OCI-LY7 (cell line): ENCODE data around the gene TM9SF3. TPM values are rescaled to one million over a fixed set of nuclear protein-coding genes. Genes with fewer than 3 reads are reported as not detected.

Source experiments
- BruUV-seq: library from RNA; stranded (reverse); fragments of 400-500 nt; replicated peaks from 2 replicates; lab custom pipeline; 2021; lab: Mats Ljungman, UMichigan
- CTCF ChIA-PET: fragments of 300-600 bp; sonication (Branson Sonifier 250); formaldehyde crosslinking; loops from one replicate; lab custom pipeline; 2022; ENCODE audit warnings: antibody characterized with exemption; ENCODE audit not compliant: unreplicated experiment; lab: Charles Lee
- POLR2A ChIA-PET: fragments of 300-600 bp; sonication (Branson Sonifier 250); formaldehyde crosslinking; loops from one replicate; lab custom pipeline; 2022; ENCODE audit warnings: antibody characterized with exemption; lab: Charles Lee
- DNase-seq: peaks from one replicate; pipeline ENCODE4 v3.0.0-alpha.2; 2015; ENCODE audit warnings: low spot score
- H2AFZ ChIP-seq: fragments of 200-600 bp; sonication (generic), shearing (Covaris generic); 2 replicates; pipeline ENCODE4 v1.6.1; 2014; ENCODE audit warnings: mild to moderate bottlenecking, antibody characterized with exemption, low read length, moderate library complexity
- H3K27ac ChIP-seq: fragments of 200-600 bp; sonication (generic); 2 replicates; pipeline ENCODE4 v1.5.1; 2014; ENCODE audit warnings: mixed run types, low read depth, mild to moderate bottlenecking, moderate library complexity, low read length, inconsistent platforms; ENCODE audit not compliant: poor library complexity, severe bottlenecking
- H3K36me3 ChIP-seq: fragments of 200-600 bp; sonication (generic); 2 replicates; pipeline ENCODE4 v1.6.1; 2014; ENCODE audit warnings: mild to moderate bottlenecking, antibody characterized with exemption, low read length, moderate library complexity, mixed read lengths; ENCODE audit not compliant: insufficient read depth
- H3K4me1 ChIP-seq: fragments of 200-600 bp; sonication (generic); 2 replicates; pipeline ENCODE4 v1.5.1; 2014; ENCODE audit warnings: mild to moderate bottlenecking, low read length; ENCODE audit not compliant: insufficient read depth, poor library complexity, severe bottlenecking
- H3K4me2 ChIP-seq: fragments of 200-600 bp; sonication (generic); 2 replicates; pipeline ENCODE4 v1.6.1; 2014; ENCODE audit warnings: mild to moderate bottlenecking, low read length
- H3K4me3 ChIP-seq: fragments of 200-600 bp; sonication (generic); 2 replicates; pipeline ENCODE4 v1.5.1; 2014; ENCODE audit warnings: mild to moderate bottlenecking, low read depth, low read length; ENCODE audit not compliant: poor library complexity, severe bottlenecking
- H3K79me2 ChIP-seq: fragments of 200-600 bp; sonication (generic); 2 replicates; pipeline ENCODE4 v1.6.1; 2016; ENCODE audit warnings: low read depth, mild to moderate bottlenecking, low read length, moderate library complexity, mixed read lengths; ENCODE audit not compliant: insufficient read depth
- H3K9me2 ChIP-seq: fragments of 200-600 bp; sonication (generic); 2 replicates; pipeline ENCODE4 v1.6.1; 2016; ENCODE audit warnings: mild to moderate bottlenecking, low read length, mixed read lengths; ENCODE audit not compliant: insufficient read depth
- H3K9me3 ChIP-seq: fragments of 200-600 bp; sonication (generic); 2 replicates; pipeline ENCODE4 v1.6.1; 2014; ENCODE audit warnings: mild to moderate bottlenecking, mixed run types, low read length, mixed read lengths
- H4K20me1 ChIP-seq: fragments of 200-600 bp; sonication (generic); 2 replicates; pipeline ENCODE4 v1.6.1; 2014; ENCODE audit warnings: mild to moderate bottlenecking, antibody characterized with exemption, low read length, moderate library complexity, mixed read lengths; ENCODE audit not compliant: insufficient read depth
- CTCF ChIP-seq: fragments of 200-600 bp; sonication (generic); conservative IDR thresholded peaks from 2 replicates; pipeline ENCODE4 v1.5.1; 2014; ENCODE audit warnings: mild to moderate bottlenecking, antibody characterized with exemption, low read length, moderate library complexity, mixed read lengths
- EZH2phosphoT487 ChIP-seq: fragments of 200-600 bp; sonication (generic); IDR thresholded peaks from 2 replicates; pipeline ENCODE4 v1.6.1; 2018; ENCODE audit warnings: low read depth, borderline replicate concordance, mild to moderate bottlenecking, mixed run types, antibody characterized with exemption, low read length, moderate library complexity, mixed read lengths
- intact Hi-C: fragments of 100-400 bp; cut with micrococcal nuclease; formaldehyde crosslinking; loops from one replicate; pipeline ENCODE4 v1.10.0; 2022; ENCODE audit not compliant: unreplicated experiment
- total RNA-seq, 2 experiments: library from RNA; depleted of rRNA in 1 of 2; stranded (reverse); fragments of >200 nt in 1 of 2; shearing (Covaris generic) in 1 of 2; gene quantifications; 2 replicates each; pipeline ENCODE4 v1.2.3, GENCODE V29; 2014 to 2022

Gene TM9SF3
- total RNA-seq, 2 experiments from 2014 or later = 23.0 to 88.8 TPM

DNA sequence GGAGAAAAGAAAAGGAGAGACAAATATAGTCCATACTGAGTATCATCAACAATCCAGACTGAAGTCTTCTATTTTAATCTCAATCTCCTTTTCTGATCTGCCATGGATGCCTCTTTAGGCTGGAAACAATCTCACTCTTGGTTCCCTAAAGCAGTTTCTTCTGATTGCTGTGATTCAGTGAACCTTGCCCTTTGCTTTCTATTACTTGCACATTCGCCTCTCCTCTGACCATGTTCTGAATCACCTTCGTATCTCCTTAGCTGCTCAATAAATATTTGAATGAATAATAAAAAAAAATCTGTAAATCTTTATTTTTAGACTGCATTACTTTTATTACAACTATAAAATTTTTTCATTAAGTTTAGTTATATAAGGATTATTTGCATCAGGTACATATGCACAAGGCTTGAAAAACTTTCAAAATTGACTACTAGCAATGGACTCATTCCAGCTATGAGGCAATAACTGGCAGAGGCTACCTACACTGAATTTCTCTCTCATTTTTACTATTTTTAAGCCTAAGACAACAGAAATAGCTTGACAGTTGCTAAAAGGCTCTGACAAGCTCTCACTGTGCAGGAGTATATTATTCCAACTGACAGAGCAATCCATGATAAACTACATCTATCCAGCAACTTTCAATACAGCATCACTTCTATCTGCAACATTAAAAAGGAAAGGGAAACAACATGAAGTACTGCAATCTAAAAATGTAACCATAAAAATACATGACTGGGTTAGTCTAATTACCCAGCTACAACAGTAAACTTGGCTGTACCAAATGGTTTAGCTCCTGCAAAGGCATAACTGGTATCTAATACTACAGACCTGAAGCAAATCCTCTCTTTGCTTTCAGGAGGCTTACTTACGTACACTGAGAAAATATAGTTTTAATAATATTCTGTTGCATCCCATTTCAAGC, 25.6 kb downstream of the TM9SF3 start:
- Histone ChIP-seq H3K27ac (no peak overlapping the region), H3K4me1 (no peaks in the 10 kb centered on the region), H3K79me2 (peaks cover 20% of the 10 kb centered on the region; the same call in 1 of the 2 replicates), H3K9me3 (no peaks in the 10 kb centered on the region), H3K4me3 (no peak overlapping the region), H3K36me3 (peaks cover 86% of the 10 kb centered on the region), H3K4me2 (no peak overlapping the region), H3K9me2 (no peaks in the 10 kb centered on the region), H4K20me1 (no peaks in the 10 kb centered on the region), H2AFZ (no peak overlapping the region)
- intact Hi-C loops = no loop called here
- ChIA-PET POLR2A (interaction anchor here (0.6 kb wide), 1 partner anchor 1257 kb away, joined by 3 read pairs; no protein-coding TSS in a partner anchor), CTCF (no interaction called here)
- DNase-seq = no peak
- TF ChIP-seq CTCF = no peak
- TF ChIP-seq EZH2phosphoT487 = no peak
- BruUV-seq = no TSS peak

DNA sequence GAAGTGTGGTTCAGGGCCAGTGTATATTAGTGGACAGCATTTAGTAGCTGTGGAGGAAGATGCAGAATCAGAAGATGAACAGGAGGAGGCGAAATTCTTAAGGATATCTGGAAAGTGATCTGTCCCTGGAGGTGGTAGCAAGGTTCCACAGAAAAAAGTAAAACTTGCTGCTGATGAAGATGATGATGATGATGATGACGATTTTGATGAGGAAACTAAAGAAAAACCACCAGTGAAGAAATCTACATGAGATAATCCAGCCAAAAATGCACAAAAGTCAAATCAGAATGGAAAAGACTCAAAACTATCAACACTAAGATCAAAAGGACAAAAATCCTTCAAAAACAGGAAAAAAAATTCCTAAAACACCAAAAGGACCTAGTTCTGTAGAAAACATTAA, 26.3 kb downstream of the TM9SF3 start:
- ChIA-PET CTCF (no interaction called here), POLR2A (no interaction called here)
- Histone ChIP-seq H3K27ac (no peak overlapping the region), H3K4me1 (no peaks in the 10 kb centered on the region), H3K9me2 (no peaks in the 10 kb centered on the region), H3K36me3 (peaks cover 91% of the 10 kb centered on the region), H3K9me3 (no peaks in the 10 kb centered on the region), H3K4me2 (no peak overlapping the region), H3K79me2 (peaks cover 13% of the 10 kb centered on the region; the same call in 1 of the 2 replicates), H4K20me1 (no peaks in the 10 kb centered on the region), H3K4me3 (no peak overlapping the region), H2AFZ (no peak overlapping the region)
- BruUV-seq = no TSS peak
- DNase-seq = no peak
- TF ChIP-seq EZH2phosphoT487 (no peak), CTCF (no peak)
- intact Hi-C loops = no loop called here

DNA sequence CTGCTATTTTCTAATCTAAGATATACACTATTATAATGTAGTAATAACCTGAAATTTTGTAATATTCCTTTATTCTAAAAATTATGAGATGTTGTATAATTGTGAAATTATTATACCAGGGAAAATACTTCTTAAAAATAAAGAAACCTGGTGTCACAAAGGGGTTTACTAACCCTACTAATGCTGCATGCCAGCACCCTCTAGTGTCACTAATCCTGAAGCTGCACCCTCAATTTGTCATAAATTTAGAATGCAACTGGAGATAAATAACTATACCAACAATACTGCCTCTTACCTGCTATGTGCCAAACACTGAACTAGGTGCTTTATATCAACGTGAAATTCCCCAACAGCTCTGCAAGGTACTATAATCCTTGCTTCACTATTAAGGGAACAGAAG, 30.8 kb downstream of the TM9SF3 start:
- no peak overlapping the region for H3K4me3 ChIP-seq
- H3K4me1 ChIP-seq = no peaks in the 10 kb centered on the region
- no peaks in the 10 kb centered on the region for H3K9me2 ChIP-seq
- no peaks in the 10 kb centered on the region for H3K79me2 ChIP-seq
- no peak overlapping the region for H3K4me2 ChIP-seq
- H3K36me3 ChIP-seq = peaks cover 93% of the 10 kb centered on the region
- POLR2A ChIA-PET = interaction anchor here (0.5 kb wide), 1 partner anchor 729 kb away, joined by 4 read pairs; no protein-coding TSS in a partner anchor
- intact Hi-C loops = no loop called here
- no peaks in the 10 kb centered on the region for H3K9me3 ChIP-seq
- no peaks in the 10 kb centered on the region for H4K20me1 ChIP-seq
- no TSS peak for BruUV-seq
- TF ChIP-seq EZH2phosphoT487 (no peak), CTCF (peak; percentile 77)
- no peak overlapping the region for H2AFZ ChIP-seq
- CTCF ChIA-PET = no interaction called here
- DNase-seq = peak; percentile 29
- H3K27ac ChIP-seq = no peak overlapping the region
